Measurements from ENCODE around the gene TDRD1.
"Not testable (repeated sequence)": the region's sequence is repeated elsewhere in the genome, so short reads cannot be mapped to it uniquely, and the experiment has no call there.

Gene TDRD1

GRCh38 chr10:114179148-114179547 is at the start of gene TDRD1:
Gene TDRD1 (plus strand): TSS chr10:114179353. CDS start chr10:114187832, 8,479 bp downstream.
- no peak for DNase-seq (ENCODE audit: low spot score)

GRCh38 chr10:114131094-114131493 is 48.1 kb upstream of the TDRD1 start:
- DNase-seq (ENCODE audit: low spot score), result no peak

- no peak for DNase-seq (ENCODE audit: low spot score)
These were observed 43.7 kb upstream of the TDRD1 start for GRCh38 chr10:114135476-114135875.

GRCh38 chr10:114138581-114138980 is 40.6 kb upstream of the TDRD1 start:
- DNase-seq (ENCODE audit: low spot score), result no peak

- DNase-seq (ENCODE audit: low spot score), result no peak
These were observed 39.1 kb upstream of the TDRD1 start for GRCh38 chr10:114140036-114140435.

- not testable (repeated sequence) for DNase-seq (ENCODE audit: low spot score)
These were observed 38.3 kb upstream of the TDRD1 start for GRCh38 chr10:114140827-114141226.

- no peak for DNase-seq (ENCODE audit: low spot score)
These were observed 37.1 kb upstream of the TDRD1 start for GRCh38 chr10:114142018-114142417.

GRCh38 chr10:114143160-114143559 is 36.0 kb upstream of the TDRD1 start:
- DNase-seq (ENCODE audit: low spot score), result no peak

- DNase-seq (ENCODE audit: low spot score), result not testable (repeated sequence)
These were observed 29.7 kb upstream of the TDRD1 start for GRCh38 chr10:114149476-114149875.

- no peak for DNase-seq (ENCODE audit: low spot score)
These were observed 27.7 kb upstream of the TDRD1 start for GRCh38 chr10:114151486-114151885.

- DNase-seq (ENCODE audit: low spot score), result no peak
These were observed 27.3 kb upstream of the TDRD1 start for GRCh38 chr10:114151892-114152291.

GRCh38 chr10:114157912-114158311 is 21.2 kb upstream of the TDRD1 start:
- no peak for DNase-seq (ENCODE audit: low spot score)

GRCh38 chr10:114163062-114163461 is 16.1 kb upstream of the TDRD1 start:
- no peak for DNase-seq (ENCODE audit: low spot score)

- DNase-seq (ENCODE audit: low spot score), result no peak
These were observed 13.1 kb upstream of the TDRD1 start for GRCh38 chr10:114166043-114166442.

- DNase-seq (ENCODE audit: low spot score), result no peak
These were observed 12.7 kb upstream of the TDRD1 start for GRCh38 chr10:114166494-114166893.

GRCh38 chr10:114167985-114168384 is 11.2 kb upstream of the TDRD1 start:
- DNase-seq (ENCODE audit: low spot score), result no peak

GRCh38 chr10:114168450-114169009 is 10.6 kb upstream of the TDRD1 start:
- DNase-seq (ENCODE audit: low spot score), result no peak

- peak; percentile 1 for DNase-seq (ENCODE audit: low spot score)
These were observed 6.9 kb upstream of the TDRD1 start for GRCh38 chr10:114172216-114172615.

GRCh38 chr10:114172776-114173602 is 6.2 kb upstream of the TDRD1 start:
- peak; percentile 21 for DNase-seq (ENCODE audit: low spot score)

- DNase-seq (ENCODE audit: low spot score), result no peak
These were observed 5.6 kb upstream of the TDRD1 start for GRCh38 chr10:114173603-114173920.

GRCh38 chr10:114173921-114174694 is 5.0 kb upstream of the TDRD1 start, which contains the start of gene CCDC186:
Gene CCDC186 (minus strand): TSS chr10:114174203. CDS start chr10:114163268, 10,935 bp downstream.
- DNase-seq (ENCODE audit: low spot score), result peak; percentile 98

- DNase-seq (ENCODE audit: low spot score), result no peak
These were observed 4.4 kb upstream of the TDRD1 start for GRCh38 chr10:114174695-114175188.

- no peak for DNase-seq (ENCODE audit: low spot score)
These were observed 3.5 kb upstream of the TDRD1 start for GRCh38 chr10:114175667-114176066.
